HG03025 (cell line): Measurements from ENCODE around the gene TNIP2.
"Not testable (repeated sequence)": the region's sequence is repeated elsewhere in the genome, so short reads cannot be mapped to it uniquely, and the experiment has no call there.

ENCODE experiments used
- ATAC-seq: cut with Tn5 transposase; IDR thresholded peaks from one replicate; pipeline ENCODE4 v1.9.1; 2021; ENCODE audit warnings: mild to moderate bottlenecking, moderate library complexity; ENCODE audit not compliant: unreplicated experiment, low FRiP score

Gene TNIP2

GRCh38 chr4:2726881-2727280, 29.3 kb downstream of the TNIP2 start:
- not testable (repeated sequence) for ATAC-seq

- ATAC-seq = no peak
Measured at GRCh38 chr4:2725380-2725779, 30.8 kb downstream of the TNIP2 start.

GRCh38 chr4:2723751-2724150, 32.4 kb downstream of the TNIP2 start:
- no peak for ATAC-seq

- ATAC-seq = no peak
Measured at GRCh38 chr4:2722033-2722432, 34.1 kb downstream of the TNIP2 start.

GRCh38 chr4:2721586-2721985, 34.5 kb downstream of the TNIP2 start:
- ATAC-seq = no peak

- ATAC-seq = no peak
Measured at GRCh38 chr4:2716236-2716635, 39.9 kb downstream of the TNIP2 start.

GRCh38 chr4:2715426-2715825, 40.7 kb downstream of the TNIP2 start:
- no peak for ATAC-seq

GRCh38 chr4:2714918-2715317, 41.2 kb downstream of the TNIP2 start:
- no peak for ATAC-seq

- ATAC-seq = no peak
Measured at GRCh38 chr4:2714061-2714770, 41.9 kb downstream of the TNIP2 start.

- ATAC-seq = no peak
Measured at GRCh38 chr4:2713337-2713736, 42.8 kb downstream of the TNIP2 start.

- ATAC-seq = no peak
Measured at GRCh38 chr4:2712261-2712842, 43.8 kb downstream of the TNIP2 start.

- no peak for ATAC-seq
Measured at GRCh38 chr4:2702770-2703169, 53.4 kb downstream of the TNIP2 start.

- no peak for ATAC-seq
Measured at GRCh38 chr4:2702361-2702760, 53.8 kb downstream of the TNIP2 start.

- no peak for ATAC-seq
Measured at GRCh38 chr4:2700031-2700430, 56.1 kb downstream of the TNIP2 start.

- no peak for ATAC-seq
Measured at GRCh38 chr4:2699534-2699933, 56.6 kb downstream of the TNIP2 start.

GRCh38 chr4:2698951-2699505, 57.1 kb downstream of the TNIP2 start:
- ATAC-seq = no peak

GRCh38 chr4:2698504-2698903, 57.6 kb downstream of the TNIP2 start:
- no peak for ATAC-seq

GRCh38 chr4:2697995-2698414, 58.1 kb downstream of the TNIP2 start:
- ATAC-seq = no peak

- ATAC-seq = peak; percentile 75
Measured at GRCh38 chr4:2696423-2696822, 59.7 kb downstream of the TNIP2 start.

GRCh38 chr4:2695346-2696060, 60.6 kb downstream of the TNIP2 start:
- no peak for ATAC-seq

GRCh38 chr4:2694691-2695090, 61.4 kb downstream of the TNIP2 start:
- no peak for ATAC-seq
